ENCODE measurements around the gene LMX1B.

The LMX1B gene

GRCh38 chr9:126674365-126675146 lies 60.8 kb downstream of the LMX1B start:
- in situ Hi-C loops (cut with HindIII; ENCODE audit: low sequenced_read_pairs): no loop called here

GRCh38 chr9:126675147-126675467 lies 61.4 kb downstream of the LMX1B start:
- in situ Hi-C loops (cut with HindIII; ENCODE audit: low sequenced_read_pairs): no loop called here

- in situ Hi-C loops (cut with HindIII; ENCODE audit: low sequenced_read_pairs): no loop called here
These were observed 62.5 kb downstream of the LMX1B start for GRCh38 chr9:126676102-126676684.

- in situ Hi-C loops (cut with HindIII; ENCODE audit: low sequenced_read_pairs): no loop called here
These were observed 63.0 kb downstream of the LMX1B start for GRCh38 chr9:126676685-126677143.

- in situ Hi-C loops (cut with HindIII; ENCODE audit: low sequenced_read_pairs): no loop called here
These were observed 63.7 kb downstream of the LMX1B start for GRCh38 chr9:126677188-126678084.

GRCh38 chr9:126678989-126679388 lies 65.3 kb downstream of the LMX1B start:
- in situ Hi-C loops (cut with HindIII; ENCODE audit: low sequenced_read_pairs): no loop called here

- in situ Hi-C loops (cut with HindIII; ENCODE audit: low sequenced_read_pairs): no loop called here
These were observed 67.6 kb downstream of the LMX1B start for GRCh38 chr9:126681336-126681735.

GRCh38 chr9:126682113-126682810 lies 68.5 kb downstream of the LMX1B start:
- in situ Hi-C loops (cut with HindIII; ENCODE audit: low sequenced_read_pairs): no loop called here

GRCh38 chr9:126682928-126683697 lies 69.4 kb downstream of the LMX1B start:
- in situ Hi-C loops (cut with HindIII; ENCODE audit: low sequenced_read_pairs): no loop called here

- in situ Hi-C loops (cut with HindIII; ENCODE audit: low sequenced_read_pairs): no loop called here
These were observed 69.9 kb downstream of the LMX1B start for GRCh38 chr9:126683698-126684044.

- in situ Hi-C loops (cut with HindIII; ENCODE audit: low sequenced_read_pairs): no loop called here
These were observed 70.6 kb downstream of the LMX1B start for GRCh38 chr9:126684345-126684744.

GRCh38 chr9:126684965-126685465 lies 71.3 kb downstream of the LMX1B start:
- in situ Hi-C loops (cut with HindIII; ENCODE audit: low sequenced_read_pairs): no loop called here

- in situ Hi-C loops (cut with HindIII; ENCODE audit: low sequenced_read_pairs): no loop called here
These were observed 74.3 kb downstream of the LMX1B start for GRCh38 chr9:126687930-126688461.

GRCh38 chr9:126688617-126689016 lies 74.9 kb downstream of the LMX1B start:
- in situ Hi-C loops (cut with HindIII; ENCODE audit: low sequenced_read_pairs): no loop called here

- in situ Hi-C loops (cut with HindIII; ENCODE audit: low sequenced_read_pairs): no loop called here
These were observed 75.5 kb downstream of the LMX1B start for GRCh38 chr9:126689027-126689825.

- in situ Hi-C loops (cut with HindIII; ENCODE audit: low sequenced_read_pairs): no loop called here
These were observed 76.8 kb downstream of the LMX1B start for GRCh38 chr9:126690431-126691051.

- in situ Hi-C loops (cut with HindIII; ENCODE audit: low sequenced_read_pairs): no loop called here
These were observed 78.5 kb downstream of the LMX1B start for GRCh38 chr9:126692041-126692758.
